ENCODE data around the gene SUPT3H. TPM values are rescaled to one million over a fixed set of nuclear protein-coding genes. Genes with fewer than 3 reads are reported as not detected.

SUPT3H gene
- total and polyA plus RNA-seq, 2 of the 8 experiments (the other 6 are each of a cell fraction or from before 2014, with no cell fraction given): 18.8 to 23.0 TPM

MicroRNAs within 50 kb of the gene (microRNA counts, 767-probe panel; counts per million panel counts)
- 879 counts per million, percentile 95 among the panel's probes with 10 or more counts for microRNA hsa-miR-586

Small RNA genes within 50 kb of the gene (microRNA-seq; reads per million reads assigned to microRNA genes)
- 0.20 to 0.23 reads per million in 2 experiments for gene MIR586 (ENCODE audit: borderline microRNAs expressed in 2 of 2, borderline number of aligned reads in 2 of 2, borderline replicate concordance in 1 of 2)

Small RNA genes within 50 kb of the gene (small RNA-seq; reads per million reads assigned to genes)
- gene MIR586 (ENCODE audit: insufficient read depth): 4.8 reads per million, percentile 60 among the genes with 10 or more reads in this experiment

Other genes starting within 250 kb of the SUPT3H start
- 1.1 and 1.2 TPM in 2 replicates for gene RUNX2, start 49.6 kb downstream of the SUPT3H start, total RNA-seq (2021; fragmentation: NEBNext Ultra II Directional; extraction: Animal tissue kit (Norgen Biotek cat#: 25700))
- 0.26 and 0.38 TPM in 2 replicates for gene RUNX2, start 49.6 kb downstream of the SUPT3H start, polyA plus RNA-seq (2011; rRNA removed)